Measurements from ENCODE around the gene NAA50.
A peak's percentile ranks its signal among the peaks of the same experiment; 100 is the strongest.

NAA50 gene

DNA sequence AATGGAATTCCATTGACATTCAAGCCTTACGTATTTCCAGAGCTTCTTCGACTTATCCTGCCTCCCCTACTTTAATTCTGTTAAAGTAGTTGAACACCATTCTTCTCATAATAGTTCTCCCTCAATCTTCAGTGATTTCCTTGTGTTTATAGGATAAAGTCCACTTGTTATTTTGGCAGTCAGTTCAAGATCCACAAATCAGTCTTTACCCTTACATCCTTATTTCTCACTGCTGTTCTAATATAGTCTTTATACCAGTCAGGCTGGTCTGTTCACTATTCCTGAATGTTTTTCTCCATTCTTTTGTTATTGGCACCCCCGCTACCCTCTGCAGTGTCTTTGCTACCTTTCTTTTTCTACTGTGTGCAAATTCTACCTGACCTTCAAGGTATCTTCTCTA, 30.5 kb upstream of the NAA50 start:
- DNase-seq (ENCODE audit: low read depth, low spot score) = no peak
- TF ChIP-seq, protein P1, sequence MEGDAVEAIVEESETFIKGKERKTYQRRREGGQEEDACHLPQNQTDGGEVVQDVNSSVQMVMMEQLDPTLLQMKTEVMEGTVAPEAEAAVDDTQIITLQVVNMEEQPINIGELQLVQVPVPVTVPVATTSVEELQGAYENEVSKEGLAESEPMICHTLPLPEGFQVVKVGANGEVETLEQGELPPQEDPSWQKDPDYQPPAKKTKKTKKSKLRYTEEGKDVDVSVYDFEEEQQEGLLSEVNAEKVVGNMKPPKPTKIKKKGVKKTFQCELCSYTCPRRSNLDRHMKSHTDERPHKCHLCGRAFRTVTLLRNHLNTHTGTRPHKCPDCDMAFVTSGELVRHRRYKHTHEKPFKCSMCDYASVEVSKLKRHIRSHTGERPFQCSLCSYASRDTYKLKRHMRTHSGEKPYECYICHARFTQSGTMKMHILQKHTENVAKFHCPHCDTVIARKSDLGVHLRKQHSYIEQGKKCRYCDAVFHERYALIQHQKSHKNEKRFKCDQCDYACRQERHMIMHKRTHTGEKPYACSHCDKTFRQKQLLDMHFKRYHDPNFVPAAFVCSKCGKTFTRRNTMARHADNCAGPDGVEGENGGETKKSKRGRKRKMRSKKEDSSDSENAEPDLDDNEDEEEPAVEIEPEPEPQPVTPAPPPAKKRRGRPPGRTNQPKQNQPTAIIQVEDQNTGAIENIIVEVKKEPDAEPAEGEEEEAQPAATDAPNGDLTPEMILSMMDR (IDR thresholded peaks at IDR 0.05; ENCODE audit: insufficient read depth, low read length, missing control alignments) = no peak
- ChIA-PET POLR2A (no interaction called here), CTCF (interaction anchor here (0.6 kb wide), 1 partner anchor 31 kb away, joined by 3 read pairs; no protein-coding TSS in a partner anchor)
- no peak overlapping the region for H3K4me3 ChIP-seq (ENCODE audit: low read depth, low read length)

DNA sequence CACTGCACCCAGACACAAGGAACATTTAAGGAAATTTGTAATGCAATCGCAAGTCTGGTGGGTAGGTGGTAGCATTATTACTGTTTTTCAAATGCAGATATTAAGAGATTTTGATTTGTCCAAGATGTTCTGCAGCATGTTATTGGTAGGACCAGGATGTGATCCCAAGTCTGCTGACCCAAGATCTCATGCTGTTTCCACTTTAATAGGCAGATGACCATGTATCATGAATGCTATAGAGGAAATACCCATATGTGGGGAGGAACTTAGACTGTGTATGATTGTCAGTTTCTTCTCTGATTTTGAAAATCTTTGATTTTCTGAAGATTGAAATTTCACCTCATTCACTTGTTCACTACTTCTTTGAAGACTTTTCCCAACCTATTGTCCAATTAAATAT, 29.5 kb upstream of the NAA50 start:
- H3K4me3 ChIP-seq (ENCODE audit: low read depth, low read length) = no peak overlapping the region
- CTCF ChIA-PET = interaction anchor here (0.6 kb wide), 1 partner anchor 29 kb away, joined by 3 read pairs; the partner anchor contains the start of genes ATP6V1A and NAA50
- TF ChIP-seq, protein P1 (IDR thresholded peaks at IDR 0.05; ENCODE audit: insufficient read depth, low read length, missing control alignments) = no peak
- POLR2A ChIA-PET = no interaction called here
- no peak for DNase-seq (ENCODE audit: low read depth, low spot score)

DNA sequence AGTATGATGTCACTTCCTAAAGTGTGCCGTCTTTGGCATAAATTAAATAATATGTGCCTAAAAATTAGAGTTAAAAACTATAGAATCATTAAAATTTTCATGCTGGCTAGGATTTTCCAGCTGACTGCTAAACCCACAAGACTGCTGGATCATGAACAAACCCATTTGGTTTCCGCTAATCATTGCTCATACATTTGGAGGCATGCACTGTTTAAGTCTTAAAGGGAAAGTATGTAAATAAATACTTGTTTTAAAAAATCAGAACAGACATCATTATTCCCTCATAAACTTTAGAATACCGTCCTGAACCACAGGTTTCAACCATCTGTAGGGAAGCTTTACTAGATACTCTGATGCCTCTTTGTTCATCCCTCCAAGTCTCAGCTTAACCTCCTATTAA, 27.3 kb upstream of the NAA50 start:
- POLR2A ChIA-PET = no interaction called here
- DNase-seq (ENCODE audit: low read depth, low spot score) = peak; percentile 73
- CTCF ChIA-PET = interaction anchor here (1.0 to 1.5 kb wide), 2 partner anchors 9 to 37 kb away, joined by 4 to 7 read pairs; no protein-coding TSS in a partner anchor

DNA sequence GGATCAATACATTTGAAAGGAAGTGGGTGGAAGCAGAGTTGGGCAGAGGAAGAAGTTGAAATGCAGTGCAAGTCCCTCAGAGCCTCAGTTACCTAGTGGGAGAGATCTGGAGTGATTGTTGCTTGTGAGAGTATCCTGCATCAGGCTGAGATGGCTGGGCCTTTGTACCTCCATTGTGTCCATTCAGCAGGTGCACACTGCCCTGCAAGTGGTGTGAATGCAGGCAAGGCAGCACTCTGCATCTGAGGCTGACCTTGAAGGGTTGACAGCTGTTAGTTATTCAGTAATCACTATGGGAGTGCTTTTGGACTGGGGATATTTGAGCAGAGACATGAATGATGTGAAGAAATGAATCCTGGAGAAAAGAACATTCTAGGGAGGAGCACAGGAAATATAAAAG, 25.9 kb upstream of the NAA50 start:
- TF ChIP-seq, protein P1 (IDR thresholded peaks at IDR 0.05; ENCODE audit: insufficient read depth, low read length, missing control alignments) = no peak
- ChIA-PET CTCF (no interaction called here), POLR2A (no interaction called here)
- H3K4me3 ChIP-seq (ENCODE audit: low read depth, low read length) = no peak overlapping the region
- no peak for DNase-seq (ENCODE audit: low read depth, low spot score)

More for the DNA sequence above, 27.3 kb upstream of the NAA50 start:
- TF ChIP-seq, protein P1 (IDR thresholded peaks at IDR 0.05; ENCODE audit: insufficient read depth, low read length, missing control alignments) = no peak
- no peak overlapping the region for H3K4me3 ChIP-seq (ENCODE audit: low read depth, low read length)

DNA sequence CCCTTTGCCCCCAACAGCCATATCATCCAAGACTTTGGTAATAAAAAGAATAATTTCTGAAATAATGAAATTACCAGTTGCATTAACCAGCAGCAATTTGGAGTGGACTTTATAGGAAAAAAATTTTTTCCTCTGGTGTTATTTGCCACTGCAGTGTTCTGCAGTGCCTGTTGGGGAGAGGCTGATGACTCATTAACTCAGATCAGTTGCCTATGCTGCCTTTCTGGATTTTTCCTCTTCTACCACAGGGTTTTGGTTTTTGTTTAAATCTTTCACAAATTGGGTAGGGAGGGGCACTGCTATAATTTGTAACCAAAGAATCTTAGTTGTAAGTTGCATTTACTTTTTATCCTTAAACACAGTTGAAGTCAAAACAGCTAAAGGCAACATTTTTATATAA, 23.5 kb upstream of the NAA50 start:
- TF ChIP-seq, protein P1 (IDR thresholded peaks at IDR 0.05; ENCODE audit: insufficient read depth, low read length, missing control alignments) = no peak
- CTCF ChIA-PET = interaction anchor here (0.9 kb wide), 1 partner anchor 12 kb away, joined by 3 read pairs; no protein-coding TSS in a partner anchor
- POLR2A ChIA-PET = no interaction called here
- no peak overlapping the region for H3K4me3 ChIP-seq (ENCODE audit: low read depth, low read length)
- no peak for DNase-seq (ENCODE audit: low read depth, low spot score)

DNA sequence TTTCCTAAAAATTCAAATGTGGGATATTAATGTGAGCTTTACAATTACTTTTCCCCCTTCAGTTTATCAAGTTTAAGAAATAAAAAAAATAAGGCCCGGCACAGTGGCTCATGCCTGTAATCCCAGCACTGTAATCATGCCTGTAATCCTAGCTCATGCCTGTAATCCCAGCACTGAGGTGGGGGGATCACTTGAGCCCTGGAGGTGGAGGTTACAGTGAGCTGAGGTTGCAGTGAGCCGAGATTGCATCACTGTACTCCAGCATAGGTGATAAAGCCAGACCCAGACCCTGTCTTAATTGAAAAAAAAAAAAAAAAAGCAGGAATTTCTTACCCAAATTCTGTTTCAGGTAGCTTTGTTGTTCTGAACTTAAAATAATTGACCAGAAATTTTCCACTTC, 18.6 kb upstream of the NAA50 start:
- H3K4me3 ChIP-seq (ENCODE audit: low read depth, low read length) = no peak overlapping the region
- TF ChIP-seq, protein P1 (IDR thresholded peaks at IDR 0.05; ENCODE audit: insufficient read depth, low read length, missing control alignments) = no peak
- DNase-seq (ENCODE audit: low read depth, low spot score) = no peak
- ChIA-PET POLR2A (interaction anchor here (0.7 kb wide), 1 partner anchor 21 kb away, joined by 4 read pairs; no protein-coding TSS in a partner anchor), CTCF (interaction anchor here (0.7 to 2.8 kb wide), 2 partner anchors 20 to 1204 kb away, joined by 3 to 9 read pairs; no protein-coding TSS in a partner anchor)

Measured in AG04449 (cell line).